Measurements from ENCODE around the gene ENTPD8.
"Not testable (repeated sequence)": the region's sequence is repeated elsewhere in the genome, so short reads cannot be mapped to it uniquely, and the experiment has no call there.

The ENTPD8 gene

DNA sequence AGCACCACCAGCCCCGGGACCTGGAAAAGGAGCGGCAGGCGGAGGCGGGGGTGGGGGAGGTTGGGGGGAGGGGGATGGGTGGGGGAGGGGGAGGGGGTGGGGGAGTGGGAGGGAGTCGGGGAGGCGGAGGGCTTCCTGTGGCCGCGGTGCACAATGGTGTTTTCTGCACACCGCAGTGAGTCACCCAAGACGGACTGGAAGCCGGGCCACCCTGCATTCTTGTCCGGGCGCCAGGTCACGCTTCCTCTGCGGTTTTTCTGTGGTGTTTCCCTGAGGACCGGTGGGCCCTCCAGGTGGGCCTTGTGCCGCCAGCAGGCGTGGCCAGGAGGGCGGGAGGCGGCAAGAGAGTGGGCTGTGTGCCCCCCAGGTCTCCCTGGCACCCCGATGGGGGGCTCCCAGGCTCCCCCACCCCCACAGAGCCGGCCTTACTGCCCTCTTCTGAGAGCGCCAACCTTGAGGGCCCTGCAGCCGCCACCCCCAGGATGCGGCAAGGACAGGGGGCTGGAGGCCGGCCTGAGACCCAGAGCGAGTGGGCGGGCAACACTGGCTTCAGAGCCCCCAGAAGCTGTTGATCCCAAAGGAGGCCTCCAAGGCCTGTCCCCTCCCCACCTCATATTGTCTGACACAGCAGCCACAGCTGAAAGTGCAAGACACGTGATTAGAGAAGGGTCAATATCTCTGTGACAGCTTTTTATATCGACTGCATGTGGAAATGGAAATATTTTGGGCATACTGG lies 29.3 kb downstream of the ENTPD8 start:
- DNase-seq (ENCODE audit: low read depth in 2 of 2): peak in 1 of 2 donors; percentile 27

DNA sequence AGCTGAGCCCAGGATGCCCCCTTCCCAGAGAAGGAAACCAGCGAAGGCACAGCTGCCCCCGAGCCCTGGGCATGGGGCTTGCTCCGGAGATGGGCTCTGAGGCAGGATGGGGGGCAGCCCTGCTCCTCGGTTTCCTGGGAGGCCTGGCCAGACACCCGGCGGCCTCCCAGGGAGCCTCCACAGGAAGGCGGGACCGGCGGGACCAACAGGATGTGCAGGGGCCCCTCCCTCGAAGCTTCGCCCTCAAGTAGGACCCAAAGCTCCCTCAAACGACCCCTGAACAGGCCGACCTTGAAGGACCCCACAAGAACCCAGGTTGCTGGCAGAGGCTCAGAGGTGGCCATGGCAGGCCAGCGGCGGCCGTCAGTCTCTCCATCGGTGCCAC lies 29.9 kb downstream of the ENTPD8 start:
- DNase-seq (ENCODE audit: low read depth in 2 of 2): no peak

DNA sequence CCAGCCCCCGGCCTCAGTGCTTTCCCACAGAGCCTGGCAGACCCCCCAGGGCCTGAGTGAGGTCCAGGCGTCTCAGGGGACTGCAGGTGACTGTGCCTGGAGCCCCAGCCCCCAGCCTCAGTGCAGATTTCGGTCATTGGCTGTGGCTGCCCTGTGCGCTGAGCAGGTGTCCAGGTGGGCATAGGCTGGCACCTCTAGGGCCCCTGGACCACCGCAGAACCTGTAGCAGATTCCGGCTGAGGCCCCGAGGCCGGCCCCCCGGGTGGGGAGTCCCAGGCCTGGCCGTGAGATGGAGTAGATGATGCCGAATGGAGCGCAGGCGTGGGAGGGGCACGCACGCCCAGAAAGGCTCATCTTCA lies 30.3 kb downstream of the ENTPD8 start:
- DNase-seq (ENCODE audit: low read depth in 2 of 2): no peak

DNA sequence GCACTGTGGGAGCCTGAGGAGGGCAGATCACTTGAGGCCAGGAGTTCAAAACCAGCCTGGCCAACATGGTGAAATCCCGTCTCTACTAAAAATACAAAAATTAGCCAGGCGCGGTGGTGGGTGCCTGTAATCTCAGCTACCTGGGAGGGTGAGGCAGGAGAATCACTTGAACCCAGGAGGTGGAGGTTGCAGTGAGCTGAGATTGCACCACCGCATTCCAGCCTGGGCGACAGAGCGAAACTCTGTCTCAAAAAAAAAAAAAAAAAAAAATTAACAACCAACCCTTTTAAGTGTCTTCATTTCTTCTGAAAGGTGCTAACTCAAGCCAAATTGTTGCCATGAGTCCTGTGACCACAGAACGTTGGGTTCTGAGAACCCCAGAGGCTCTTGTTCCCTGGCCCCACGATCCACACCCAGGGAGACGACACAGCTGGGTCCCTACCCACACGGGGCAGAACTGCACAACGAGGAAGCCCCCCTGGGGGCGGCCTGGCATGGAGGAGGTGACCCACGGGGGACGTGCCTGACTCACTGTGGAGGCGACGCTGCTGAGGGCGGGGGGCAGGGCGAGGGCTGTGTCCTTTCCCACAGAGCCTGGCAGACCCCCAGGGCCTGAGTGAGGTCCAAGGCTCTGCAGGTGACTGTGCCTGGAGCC lies 30.8 kb downstream of the ENTPD8 start:
- not testable (repeated sequence) for DNase-seq (ENCODE audit: low read depth in 2 of 2)

DNA sequence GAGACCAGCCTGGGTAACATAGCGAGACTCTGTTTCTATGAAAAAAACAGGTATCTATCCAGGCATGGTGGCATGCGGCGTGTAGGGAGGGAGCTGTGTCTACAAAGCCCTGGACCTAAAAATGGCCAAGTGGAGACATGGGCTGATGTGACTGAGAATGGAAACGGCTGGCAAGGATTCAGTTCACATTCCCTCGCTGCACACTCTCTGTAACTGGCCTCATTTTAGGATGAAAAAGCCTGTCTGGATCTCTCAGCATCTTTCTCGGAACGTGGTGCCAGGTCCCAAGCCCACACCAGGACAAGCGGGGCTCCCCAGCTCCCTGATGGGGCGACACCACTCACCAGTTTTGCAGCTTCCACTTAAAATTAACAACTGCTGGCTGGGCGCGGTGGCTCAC lies 31.6 kb downstream of the ENTPD8 start:
- DNase-seq (ENCODE audit: low read depth in 2 of 2): no peak

DNA sequence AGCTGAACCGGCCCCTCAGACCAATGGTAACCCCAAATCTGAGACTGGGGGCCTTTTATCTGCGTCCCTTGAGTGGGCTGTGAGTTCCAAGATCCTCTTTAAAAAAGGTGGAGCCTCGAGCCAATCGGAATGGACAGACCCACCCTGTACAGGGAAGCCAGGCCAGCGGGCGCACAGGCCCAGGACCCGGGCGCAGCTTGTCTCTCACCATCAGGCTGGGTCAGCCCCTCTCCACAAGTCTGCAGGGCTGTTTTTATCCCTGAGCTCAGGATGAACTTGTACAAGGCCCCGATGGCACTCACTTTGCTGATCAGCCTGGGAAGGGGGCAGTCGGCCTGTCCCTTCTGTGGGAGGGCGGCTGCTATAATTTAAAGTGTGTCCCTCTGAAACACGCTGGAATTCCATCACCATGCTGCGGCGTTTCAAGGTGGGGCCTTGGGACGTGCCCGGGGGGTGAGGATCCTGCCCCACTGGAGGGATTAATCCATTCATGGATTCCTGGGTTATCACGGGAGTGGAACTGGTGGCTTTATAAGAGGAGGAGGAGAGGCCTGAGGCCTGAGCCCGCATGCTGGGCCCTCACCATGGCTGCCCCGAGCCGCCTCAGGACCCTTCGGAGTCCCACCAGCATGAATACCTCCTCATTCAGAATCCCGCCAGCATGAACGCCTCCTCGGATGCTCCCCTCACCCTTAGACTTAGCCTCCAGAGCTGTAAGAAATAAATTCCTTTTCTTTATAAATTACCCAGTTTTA lies 32.3 kb downstream of the ENTPD8 start:
- DNase-seq (ENCODE audit: low read depth in 2 of 2): no peak

DNA sequence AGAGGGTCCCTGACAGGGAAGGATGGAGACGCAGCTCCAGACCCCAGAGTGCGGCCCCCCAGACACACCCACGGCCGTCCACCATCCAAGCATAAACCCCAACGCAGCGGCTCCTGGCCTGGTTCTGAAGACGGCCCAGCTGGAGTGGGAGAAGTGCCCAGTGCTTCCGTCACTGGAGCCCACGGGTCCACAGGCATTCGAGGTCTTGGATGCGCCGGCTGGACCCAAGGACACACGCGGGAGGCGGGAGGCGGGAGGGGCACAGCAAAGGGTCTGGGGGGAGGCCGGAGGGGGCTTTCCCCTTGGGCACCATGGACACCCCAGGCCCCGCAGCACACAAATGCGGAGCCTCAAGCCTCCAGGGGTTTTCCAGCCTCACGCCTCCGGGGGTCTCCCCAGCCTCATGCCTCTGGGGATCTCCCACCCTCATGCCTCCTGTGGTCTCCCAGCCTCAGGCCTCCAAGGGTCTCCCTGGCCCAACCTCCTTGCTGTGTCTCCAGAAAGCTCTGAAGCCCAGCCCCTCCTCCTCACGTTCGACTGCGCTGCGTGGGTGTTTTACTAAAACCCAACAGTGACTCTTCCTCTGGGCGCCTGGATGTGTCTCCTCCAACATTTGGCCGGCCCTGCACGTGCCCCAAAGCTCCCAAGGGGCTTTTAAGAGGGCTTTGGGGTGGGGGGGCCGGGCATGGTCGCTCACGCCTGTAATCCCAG lies 33.4 kb downstream of the ENTPD8 start:
- no peak for DNase-seq (ENCODE audit: low read depth in 2 of 2)

DNA sequence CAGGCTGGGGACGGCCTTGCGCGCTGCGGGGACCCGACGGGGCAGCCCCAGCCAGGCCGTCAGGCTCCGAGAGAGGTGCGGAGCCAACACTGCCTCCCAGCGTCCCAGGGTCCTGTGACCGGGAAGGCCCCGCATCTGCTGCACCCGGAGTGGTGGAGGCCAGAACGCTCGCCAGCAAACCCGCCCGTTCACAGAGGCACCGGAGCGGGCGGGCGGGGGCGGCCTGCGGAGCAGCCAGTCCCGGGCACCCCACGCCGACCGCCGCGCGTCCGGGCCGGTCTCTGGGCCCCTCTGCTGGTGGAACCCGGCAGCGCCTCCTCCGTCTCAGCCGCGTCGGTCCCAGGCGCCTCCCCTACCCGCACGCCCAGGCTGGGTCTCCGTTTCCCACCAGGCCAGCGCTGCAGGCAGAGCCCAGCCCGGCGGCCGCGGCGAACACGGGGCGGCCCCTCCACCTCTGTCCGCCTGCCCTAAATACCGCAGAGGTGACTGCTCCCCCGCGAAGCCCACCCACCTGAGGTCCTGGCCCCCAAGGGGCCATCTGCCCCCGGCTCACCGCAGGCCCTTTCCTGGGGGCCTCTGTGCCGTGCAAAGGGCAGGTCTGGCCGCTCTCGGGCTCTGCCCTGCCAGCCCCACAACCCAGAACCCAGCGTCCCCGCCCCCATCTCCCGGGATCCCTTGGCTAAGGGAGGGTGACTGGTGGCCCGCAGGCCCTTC lies 34.1 kb downstream of the ENTPD8 start:
- peak; percentile 27 to 40 for DNase-seq (ENCODE audit: low read depth in 2 of 2)

DNA sequence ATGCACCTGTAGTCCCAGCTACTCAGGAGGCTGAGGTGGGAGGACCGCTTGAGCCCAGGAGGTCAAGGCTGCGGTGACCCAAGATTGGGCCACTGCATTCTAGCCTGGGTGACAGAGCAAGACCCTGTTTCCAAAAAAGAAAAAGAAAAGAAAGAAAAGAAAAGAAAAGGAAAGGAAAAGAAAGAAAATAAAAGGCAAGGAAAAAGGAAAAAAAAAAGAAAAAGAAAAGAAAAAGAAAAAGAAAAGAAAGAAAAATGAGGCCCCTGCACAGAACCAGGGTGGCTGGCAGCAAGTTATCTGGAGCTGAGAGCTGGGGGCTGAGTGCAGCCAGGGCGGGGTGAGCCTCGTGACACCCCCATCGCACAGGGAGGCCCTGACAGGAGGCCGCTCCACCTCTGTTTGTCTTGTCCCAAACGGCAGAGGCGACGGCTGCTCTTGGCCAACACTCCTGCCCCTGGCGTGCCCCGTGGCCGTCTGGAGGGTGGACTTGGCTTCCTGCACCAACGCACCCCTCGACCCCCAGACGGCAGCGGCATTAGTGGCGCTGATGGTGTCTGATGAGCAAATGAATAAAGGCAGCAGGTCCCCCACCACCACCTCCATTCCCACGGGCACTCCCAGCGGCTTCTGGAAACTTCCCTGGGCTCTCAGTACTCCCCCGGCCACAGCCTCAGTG lies 34.9 kb downstream of the ENTPD8 start:
- no peak for DNase-seq (ENCODE audit: low read depth in 2 of 2)

DNA sequence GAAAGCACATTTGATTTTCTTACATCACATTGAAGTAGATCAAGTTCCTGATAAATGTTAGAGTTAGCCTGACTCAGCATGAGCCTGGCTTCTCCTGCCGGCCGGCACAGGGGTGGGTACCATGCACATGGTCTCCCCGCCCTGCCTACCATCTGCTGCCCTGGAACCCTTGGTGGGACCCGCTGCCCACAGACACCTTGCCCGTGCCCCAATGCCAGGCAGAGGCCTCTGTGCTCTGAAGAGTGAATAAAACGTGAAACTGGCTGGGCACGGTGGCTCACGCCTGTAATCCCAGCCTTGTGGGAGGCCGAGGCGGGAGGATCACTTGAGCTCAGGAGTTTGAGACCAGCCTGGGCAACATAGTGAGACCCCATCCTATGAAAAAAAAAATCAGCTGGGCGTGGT lies 35.5 kb downstream of the ENTPD8 start:
- no peak for DNase-seq (ENCODE audit: low read depth in 2 of 2)

DNA sequence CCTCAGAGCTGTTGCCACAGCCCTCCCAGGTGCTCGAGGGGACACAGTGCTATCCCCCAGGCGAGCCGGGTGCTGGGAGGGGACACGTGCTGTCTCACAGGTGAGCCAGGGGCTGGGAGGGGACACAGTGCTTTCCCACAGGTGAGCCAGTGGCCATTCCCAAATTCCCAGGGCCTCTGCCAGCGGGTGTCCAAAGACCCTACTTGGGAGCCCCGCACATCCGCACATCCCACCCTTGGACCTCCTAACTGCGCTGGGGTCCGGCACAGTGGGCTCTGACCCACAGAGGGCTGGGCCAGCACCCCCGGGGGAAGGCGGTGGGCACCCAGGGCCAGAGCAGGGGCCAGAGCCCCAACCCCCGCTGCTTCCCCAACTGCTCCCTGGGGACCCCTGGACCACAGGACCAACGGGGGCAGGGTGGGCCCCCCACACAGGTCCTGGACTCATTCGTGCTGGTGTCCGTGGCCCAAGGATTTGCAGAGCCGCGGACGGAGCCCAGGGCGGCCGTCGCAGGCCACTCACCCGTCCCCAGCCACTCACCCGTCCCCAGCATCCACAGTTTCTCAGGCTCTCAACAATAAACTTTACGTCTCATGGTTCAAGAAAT lies 36.1 kb downstream of the ENTPD8 start:
- DNase-seq (ENCODE audit: low read depth in 2 of 2): no peak

DNA sequence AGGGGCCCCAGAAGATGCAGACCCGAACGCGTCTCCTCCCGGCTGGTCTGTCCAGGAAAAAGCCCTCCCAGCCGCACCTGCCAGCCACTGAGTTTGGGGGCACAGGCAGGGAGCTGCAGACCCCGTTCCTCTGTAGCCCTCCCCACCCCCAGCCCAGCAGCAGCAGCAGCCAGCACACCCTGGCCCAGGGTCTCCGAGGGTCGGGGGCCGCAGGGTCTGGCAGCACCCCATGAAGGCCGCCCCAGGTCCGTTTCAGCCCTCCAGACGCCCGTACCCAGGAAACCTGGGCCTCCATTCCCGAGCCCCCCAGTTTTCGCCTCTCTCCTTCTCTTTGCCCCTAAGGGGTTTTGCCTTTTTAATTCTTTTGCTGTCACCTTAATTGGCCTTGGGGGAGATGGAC lies 37.9 kb downstream of the ENTPD8 start:
- DNase-seq (ENCODE audit: low read depth in 2 of 2): no peak

DNA sequence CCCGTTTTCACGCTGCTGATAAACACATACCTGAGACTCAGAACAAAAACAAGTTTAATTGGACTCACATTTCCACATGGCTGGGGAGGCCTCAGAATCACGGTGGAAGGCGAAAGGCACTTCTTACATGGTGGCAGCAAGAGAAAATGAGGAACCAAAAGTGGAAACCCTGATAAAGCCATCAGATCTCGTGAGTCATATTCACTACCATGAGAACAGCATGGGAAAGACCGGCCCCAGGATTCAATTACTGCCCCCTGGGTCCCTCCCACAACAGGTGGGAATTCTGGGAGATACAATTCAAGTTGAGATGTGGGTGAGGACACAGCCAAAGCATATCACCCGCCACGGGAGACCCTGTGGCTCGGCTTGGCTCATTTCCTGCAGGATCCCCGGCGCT lies 38.4 kb downstream of the ENTPD8 start:
- DNase-seq (ENCODE audit: low read depth in 2 of 2): no peak

DNA sequence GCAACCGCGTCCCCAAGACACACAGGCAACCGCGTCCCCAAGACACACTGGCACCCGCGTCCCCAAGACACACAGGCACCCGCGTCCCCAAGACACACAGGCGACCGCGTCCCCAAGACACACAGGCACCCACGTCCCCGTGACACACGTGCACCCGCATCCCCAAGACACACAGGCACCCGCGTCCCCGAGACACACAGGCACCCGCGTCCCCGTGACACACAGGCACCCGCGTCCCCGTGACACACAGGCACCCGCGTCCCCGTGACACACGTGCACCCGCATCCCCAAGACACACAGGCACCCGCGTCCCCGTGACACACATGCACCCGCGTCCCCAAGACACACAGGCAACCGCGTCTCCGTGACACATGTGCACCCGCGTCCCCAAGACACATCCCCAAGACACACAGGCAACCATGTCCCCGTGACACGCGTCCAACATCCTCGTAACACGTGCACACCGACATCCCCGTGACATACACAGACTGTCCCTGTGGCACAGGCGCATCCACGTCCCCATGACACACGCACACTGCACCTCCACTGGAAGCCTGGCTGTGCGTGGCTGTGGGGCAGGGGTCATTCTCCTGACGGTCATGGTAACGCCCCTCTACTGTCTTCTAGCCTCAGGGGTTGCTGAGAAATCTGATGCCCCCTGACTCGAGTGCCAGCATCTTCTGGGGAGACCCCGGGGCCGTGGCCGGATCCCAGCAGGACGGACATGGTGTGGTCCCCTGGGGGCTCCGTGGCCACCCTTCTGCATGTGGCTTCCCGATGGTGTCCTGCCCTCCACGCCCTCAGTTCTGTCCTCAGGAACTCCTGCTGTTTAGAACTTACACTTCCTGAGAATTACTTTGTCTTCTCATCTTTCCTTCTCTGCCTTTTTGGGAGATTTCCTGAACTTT lies 42.3 kb downstream of the ENTPD8 start:
- DNase-seq (ENCODE audit: low read depth in 2 of 2): no peak

DNA sequence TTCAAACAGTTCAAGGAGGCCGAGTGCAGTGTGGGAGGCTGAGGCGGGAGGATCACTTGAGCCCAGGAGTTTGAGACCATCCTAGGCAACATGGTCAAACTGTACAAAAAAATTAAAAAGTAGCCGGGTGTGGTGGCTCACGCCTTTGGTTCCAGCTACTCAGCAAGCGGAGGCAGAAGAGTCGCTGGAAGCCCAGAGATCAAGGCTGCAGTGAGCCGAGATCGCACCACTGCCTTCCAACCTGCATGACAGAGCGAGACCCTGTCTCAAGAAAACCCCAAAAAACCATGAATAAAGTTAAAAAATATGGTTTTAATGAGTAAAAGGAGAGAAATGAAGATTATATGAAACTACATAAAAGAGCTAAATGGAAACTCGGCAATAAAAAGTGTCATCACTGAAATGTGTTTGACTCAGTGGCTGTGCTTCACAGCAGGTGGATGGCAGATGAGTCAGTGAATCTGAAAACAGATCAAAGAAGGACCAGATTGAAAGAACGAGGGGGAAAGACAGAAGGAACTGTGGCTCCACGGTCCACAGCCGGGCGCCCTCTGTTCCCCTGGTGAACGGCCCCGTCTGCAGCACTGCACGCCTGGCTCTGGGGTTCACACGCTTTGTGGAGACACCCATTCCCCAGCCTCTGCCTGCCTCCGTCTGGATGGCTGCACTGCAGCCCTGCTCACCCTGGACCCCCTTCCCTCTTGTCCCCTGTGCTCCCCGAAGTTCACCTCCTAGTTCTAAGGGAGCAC lies 43.3 kb downstream of the ENTPD8 start:
- no peak for DNase-seq (ENCODE audit: low read depth in 2 of 2)

DNA sequence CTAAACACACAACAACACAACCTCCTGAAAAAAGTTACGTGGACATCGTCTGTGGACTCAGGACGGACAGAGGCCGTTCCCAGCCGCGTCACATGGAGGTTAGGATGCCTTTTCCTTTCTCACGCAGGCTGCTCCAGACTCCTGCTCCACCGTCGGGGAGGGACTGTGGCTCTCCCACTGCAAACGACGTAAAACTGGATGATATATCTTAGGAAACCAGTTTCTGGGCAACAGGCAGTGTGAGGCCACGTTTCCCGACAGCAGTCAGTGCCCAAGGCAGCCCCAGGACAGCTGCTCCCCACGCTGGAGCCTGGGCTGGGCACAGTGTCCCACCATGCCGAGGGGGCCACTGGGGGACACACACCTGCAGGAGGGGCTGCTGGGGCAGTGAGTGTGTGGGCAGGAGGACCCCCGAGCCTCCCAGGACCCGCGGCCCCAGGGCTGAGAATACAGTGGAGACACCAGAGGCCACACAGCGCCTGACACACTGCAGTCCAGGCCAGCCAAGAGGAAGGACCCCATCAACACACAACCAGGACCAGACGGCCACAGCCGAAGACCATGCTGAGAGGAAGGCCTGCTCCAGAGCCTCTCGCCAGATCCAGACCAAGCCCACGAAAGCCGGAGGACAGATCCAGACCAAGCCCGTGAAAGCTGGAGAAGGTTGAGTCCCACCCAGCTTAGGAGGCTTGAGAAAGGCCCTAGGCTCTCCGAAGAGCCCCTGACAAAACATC lies 44.4 kb downstream of the ENTPD8 start:
- DNase-seq (ENCODE audit: low read depth in 2 of 2): no peak

DNA sequence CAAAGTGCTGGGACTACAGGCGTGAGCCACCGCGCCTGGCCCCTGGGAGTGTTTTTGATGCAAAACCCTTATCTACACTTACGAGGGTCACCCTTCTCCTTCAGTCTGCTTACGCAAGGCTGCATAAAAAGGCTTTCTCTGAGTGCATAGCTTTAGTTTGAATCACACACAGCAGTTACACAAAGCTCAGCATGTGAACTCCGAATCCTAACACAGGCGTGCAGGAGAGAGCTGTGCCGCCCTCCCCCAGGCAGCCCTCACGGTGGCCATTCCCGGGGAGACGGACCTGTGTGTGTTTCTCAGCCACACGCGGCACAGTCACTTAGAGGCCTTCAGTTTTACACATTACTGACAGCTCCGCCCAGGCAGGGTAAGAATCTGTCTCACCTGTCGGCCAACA lies 44.9 kb downstream of the ENTPD8 start:
- DNase-seq (ENCODE audit: low read depth in 2 of 2): no peak

DNA sequence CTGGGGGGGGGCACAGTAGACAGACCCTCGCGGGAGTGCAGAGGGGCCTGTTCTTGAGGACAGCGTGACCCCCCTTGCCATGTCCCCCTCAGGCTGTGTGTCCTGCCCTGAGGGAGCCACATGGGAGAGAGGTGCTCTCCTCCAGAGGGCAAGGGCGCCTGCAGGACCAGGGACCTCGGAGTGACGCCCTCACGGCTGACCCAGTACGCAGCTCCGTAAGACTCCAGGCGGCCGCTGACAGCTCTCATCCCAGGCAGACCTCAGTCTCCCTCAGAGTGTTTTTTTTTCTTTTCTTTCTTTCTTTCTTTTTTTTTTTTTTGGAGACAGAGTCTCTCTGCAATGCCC lies 45.5 kb downstream of the ENTPD8 start:
- no peak for DNase-seq (ENCODE audit: low read depth in 2 of 2)

Data from stimulated activated CD8-positive, alpha-beta memory T cell treated with anti-CD3 and anti-CD28 coated beads, Interleukin-2, amount 100 ng/mL, for 1 hour (primary cell).